SK-N-SH treated with all-trans-retinoic acid at 6 μM for 48 hours (cell line): Measurements from ENCODE around the gene HNRNPR.
A peak's percentile ranks its signal among the peaks of the same experiment; 100 is the strongest.

Experiments
- ATAC-seq: fragments of 200-7000 bp; cut with Tn5 transposase; 3 replicates; pipeline ENCODE4 v1.9.1; 2020; ENCODE audit warnings: mild to moderate bottlenecking, moderate library complexity
- ARNTL ChIP-seq: fragments of 450-650 bp; formaldehyde crosslinking; IDR thresholded peaks from 2 replicates; pipeline ENCODE4 v1.5.0; 2020; ENCODE audit warnings: low read depth, mild to moderate bottlenecking, moderate library complexity, borderline replicate concordance
- CREB5 ChIP-seq: fragments of 250-450 bp; sonication (Bioruptor Pico); IDR thresholded peaks from 2 replicates; pipeline ENCODE4 v1.5.1; 2020; ENCODE audit warnings: low read depth, mild to moderate bottlenecking, moderate library complexity
- CSDC2 ChIP-seq: fragments of 250-450 bp; sonication (Bioruptor Pico); IDR thresholded peaks from 2 replicates; pipeline ENCODE4 v1.5.0; 2020; ENCODE audit warnings: mild to moderate bottlenecking, moderate library complexity
- ISL1 ChIP-seq: fragments of 250-450 bp; sonication (Bioruptor Pico); IDR thresholded peaks from 2 replicates; pipeline ENCODE4 v2.1.2; 2022; ENCODE audit warnings: mild to moderate bottlenecking, moderate library complexity
- OSR1 ChIP-seq: fragments of 250-450 bp; sonication (Bioruptor Pico); IDR thresholded peaks from 2 replicates; pipeline ENCODE4 v1.8.0; 2022; ENCODE audit warnings: moderate library complexity, mild to moderate bottlenecking, inconsistent platforms
- PATZ1 ChIP-seq: fragments of 250-450 bp; sonication (Bioruptor Pico); IDR thresholded peaks from 2 replicates; pipeline ENCODE4 v1.8.0; 2020; ENCODE audit warnings: mild to moderate bottlenecking, moderate library complexity, borderline replicate concordance
- POU6F1 ChIP-seq: fragments of 250-450 bp; sonication (Bioruptor Pico); IDR thresholded peaks from 2 replicates; pipeline ENCODE4 v1.8.0; 2021; ENCODE audit warnings: low read depth, mild to moderate bottlenecking, moderate library complexity, borderline replicate concordance
- PPARA ChIP-seq: fragments of 250-450 bp; sonication (Bioruptor Pico); IDR thresholded peaks from 2 replicates; pipeline ENCODE4 v1.5.0; 2020; ENCODE audit warnings: mild to moderate bottlenecking, borderline replicate concordance
- RARB ChIP-seq: fragments of 250-450 bp; sonication (Bioruptor Pico); IDR thresholded peaks from 2 replicates; pipeline ENCODE4 v1.8.0; 2021; ENCODE audit warnings: mild to moderate bottlenecking, moderate library complexity
- SNAI2 ChIP-seq: fragments of 250-450 bp; sonication (Bioruptor Pico); IDR thresholded peaks from 2 replicates; pipeline ENCODE4 v1.5.0; 2020; ENCODE audit warnings: mild to moderate bottlenecking, moderate library complexity
- TCF4 ChIP-seq: fragments of 250-450 bp; sonication (Bioruptor Pico); IDR thresholded peaks from 2 replicates; pipeline ENCODE4 v1.8.0; 2021; ENCODE audit warnings: mild to moderate bottlenecking, moderate library complexity, borderline replicate concordance
- TOX ChIP-seq: fragments of 250-450 bp; sonication (Bioruptor Pico); IDR thresholded peaks from 2 replicates; pipeline ENCODE4 v1.8.0; 2021; ENCODE audit warnings: mild to moderate bottlenecking, moderate library complexity, borderline replicate concordance
- ZFP3 ChIP-seq: fragments of 250-450 bp; sonication (Bioruptor Pico); IDR thresholded peaks from 2 replicates; pipeline ENCODE4 v1.5.0; 2020; ENCODE audit warnings: mild to moderate bottlenecking, moderate library complexity
- ZNF565 ChIP-seq: fragments of 450-650 bp; formaldehyde crosslinking; conservative IDR thresholded peaks from 2 replicates; pipeline ENCODE4 v1.5.0; 2020; ENCODE audit warnings: low read depth, mild to moderate bottlenecking, moderate library complexity
- ZNF70 ChIP-seq: fragments of 450-650 bp; formaldehyde crosslinking; IDR thresholded peaks from 2 replicates; pipeline ENCODE4 v1.5.0; 2020; ENCODE audit warnings: mild to moderate bottlenecking, moderate library complexity
- ZNF8 ChIP-seq: fragments of 450-650 bp; formaldehyde crosslinking; IDR thresholded peaks from 2 replicates; pipeline ENCODE4 v1.5.0; 2020; ENCODE audit warnings: mild to moderate bottlenecking, moderate library complexity
- TF ChIP-seq, protein P1 (sequence below): fragments of 250-450 bp; sonication (Bioruptor Pico); IDR thresholded peaks from 2 replicates; pipeline ENCODE4 v1.5.1; 2021; ENCODE audit warnings: mild to moderate bottlenecking, moderate library complexity
- TF ChIP-seq, protein P2 (sequence below): fragments of 250-450 bp; sonication (Bioruptor Pico); IDR thresholded peaks from 2 replicates; pipeline ENCODE4 v1.5.0; 2020; ENCODE audit warnings: mild to moderate bottlenecking, moderate library complexity

The HNRNPR gene

DNA sequence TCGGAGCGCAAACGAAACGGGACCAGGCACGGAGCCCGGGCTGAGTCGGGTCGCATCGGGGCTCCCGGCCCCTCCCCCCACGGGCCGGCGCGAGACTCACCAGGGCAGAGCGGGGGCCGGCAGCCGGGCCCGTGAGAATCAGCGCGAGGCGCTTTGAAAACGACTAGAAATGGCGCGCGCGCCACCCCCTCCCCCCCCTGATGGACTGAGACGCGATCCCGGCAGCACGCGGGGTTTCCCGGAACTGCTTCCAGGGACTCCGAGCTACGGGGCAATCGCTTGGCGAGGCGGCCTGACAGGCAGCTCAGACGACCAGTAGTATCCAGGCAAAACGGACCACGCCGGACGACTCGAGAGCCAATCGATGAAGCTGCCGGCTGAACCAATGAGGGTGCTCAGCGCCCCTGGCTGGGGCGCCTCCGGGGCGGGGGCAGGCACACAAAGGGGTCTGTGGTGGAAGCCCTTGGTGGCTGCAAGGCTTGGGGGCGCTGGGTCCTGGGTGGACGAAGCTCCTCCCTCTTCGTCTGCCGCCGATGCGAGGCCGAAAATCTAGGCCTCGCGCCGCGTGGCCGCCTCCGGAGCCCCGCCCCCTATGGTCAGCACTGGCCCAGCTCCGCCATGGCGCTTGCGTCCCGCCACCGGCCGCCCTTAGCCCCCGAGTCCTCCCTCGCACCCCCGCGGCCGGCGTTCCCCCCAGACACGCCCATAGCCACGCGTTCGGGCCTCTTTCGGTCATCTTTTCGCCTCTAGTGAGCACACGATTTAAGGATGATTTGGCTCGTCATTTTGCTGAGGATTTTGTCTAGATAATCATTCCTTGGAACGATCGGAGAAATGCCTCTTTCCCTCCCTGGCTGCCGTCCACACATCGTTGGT, at the start of gene HNRNPR:
Gene HNRNPR, minus strand, starts transcription at position 174 of the 876 bp plus-strand sequence. CDS start 3,276 bp downstream, outside the sequence.
- peak; percentile 96 for ATAC-seq
- TF ChIP-seq PATZ1 (CRISPR knock-in tag) (peak; percentile 82; the same call in 1 of the 2 replicates), POU6F1 (CRISPR knock-in tag) (no peak)

- TF ChIP-seq CSDC2 (CRISPR knock-in tag) (no peak), RARB (CRISPR knock-in tag) (no peak), PPARA (no peak), ARNTL (CRISPR knock-in tag) (no peak), SNAI2 (CRISPR knock-in tag) (no peak), OSR1 (no peak), ZFP3 (peak; percentile 41; the same call in 1 of the 2 replicates)
- TF ChIP-seq, protein P1, sequence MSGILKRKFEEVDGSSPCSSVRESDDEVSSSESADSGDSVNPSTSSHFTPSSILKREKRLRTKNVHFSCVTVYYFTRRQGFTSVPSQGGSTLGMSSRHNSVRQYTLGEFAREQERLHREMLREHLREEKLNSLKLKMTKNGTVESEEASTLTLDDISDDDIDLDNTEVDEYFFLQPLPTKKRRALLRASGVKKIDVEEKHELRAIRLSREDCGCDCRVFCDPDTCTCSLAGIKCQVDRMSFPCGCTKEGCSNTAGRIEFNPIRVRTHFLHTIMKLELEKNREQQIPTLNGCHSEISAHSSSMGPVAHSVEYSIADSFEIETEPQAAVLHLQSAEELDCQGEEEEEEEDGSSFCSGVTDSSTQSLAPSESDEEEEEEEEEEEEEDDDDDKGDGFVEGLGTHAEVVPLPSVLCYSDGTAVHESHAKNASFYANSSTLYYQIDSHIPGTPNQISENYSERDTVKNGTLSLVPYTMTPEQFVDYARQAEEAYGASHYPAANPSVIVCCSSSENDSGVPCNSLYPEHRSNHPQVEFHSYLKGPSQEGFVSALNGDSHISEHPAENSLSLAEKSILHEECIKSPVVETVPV (CRISPR knock-in tag), result no peak
- peak; percentile 77 for ATAC-seq
Measured at GRCh38 chr1:23393706-23394105, 49.6 kb upstream of the HNRNPR start.

GRCh38 chr1:23392125-23392855, 48.2 kb upstream of the HNRNPR start:
- TF ChIP-seq CSDC2 (CRISPR knock-in tag), result no peak
- no peak for TF ChIP-seq OSR1
- no peak for TF ChIP-seq ZNF70
- TF ChIP-seq PATZ1 (CRISPR knock-in tag), result no peak
- no peak for TF ChIP-seq ZFP3
- ATAC-seq, result no peak

GRCh38 chr1:23389837-23390321, 45.8 kb upstream of the HNRNPR start:
- no peak for ATAC-seq
- TF ChIP-seq CREB5 (no peak), PPARA (no peak), ZNF8 (CRISPR knock-in tag) (no peak), ISL1 (CRISPR knock-in tag) (no peak), PATZ1 (CRISPR knock-in tag) (no peak), POU6F1 (CRISPR knock-in tag) (no peak), ZFP3 (no peak), TOX (CRISPR knock-in tag) (no peak), ZNF565 (CRISPR knock-in tag) (no peak), TCF4 (CRISPR knock-in tag) (no peak)
- TF ChIP-seq, protein P2, sequence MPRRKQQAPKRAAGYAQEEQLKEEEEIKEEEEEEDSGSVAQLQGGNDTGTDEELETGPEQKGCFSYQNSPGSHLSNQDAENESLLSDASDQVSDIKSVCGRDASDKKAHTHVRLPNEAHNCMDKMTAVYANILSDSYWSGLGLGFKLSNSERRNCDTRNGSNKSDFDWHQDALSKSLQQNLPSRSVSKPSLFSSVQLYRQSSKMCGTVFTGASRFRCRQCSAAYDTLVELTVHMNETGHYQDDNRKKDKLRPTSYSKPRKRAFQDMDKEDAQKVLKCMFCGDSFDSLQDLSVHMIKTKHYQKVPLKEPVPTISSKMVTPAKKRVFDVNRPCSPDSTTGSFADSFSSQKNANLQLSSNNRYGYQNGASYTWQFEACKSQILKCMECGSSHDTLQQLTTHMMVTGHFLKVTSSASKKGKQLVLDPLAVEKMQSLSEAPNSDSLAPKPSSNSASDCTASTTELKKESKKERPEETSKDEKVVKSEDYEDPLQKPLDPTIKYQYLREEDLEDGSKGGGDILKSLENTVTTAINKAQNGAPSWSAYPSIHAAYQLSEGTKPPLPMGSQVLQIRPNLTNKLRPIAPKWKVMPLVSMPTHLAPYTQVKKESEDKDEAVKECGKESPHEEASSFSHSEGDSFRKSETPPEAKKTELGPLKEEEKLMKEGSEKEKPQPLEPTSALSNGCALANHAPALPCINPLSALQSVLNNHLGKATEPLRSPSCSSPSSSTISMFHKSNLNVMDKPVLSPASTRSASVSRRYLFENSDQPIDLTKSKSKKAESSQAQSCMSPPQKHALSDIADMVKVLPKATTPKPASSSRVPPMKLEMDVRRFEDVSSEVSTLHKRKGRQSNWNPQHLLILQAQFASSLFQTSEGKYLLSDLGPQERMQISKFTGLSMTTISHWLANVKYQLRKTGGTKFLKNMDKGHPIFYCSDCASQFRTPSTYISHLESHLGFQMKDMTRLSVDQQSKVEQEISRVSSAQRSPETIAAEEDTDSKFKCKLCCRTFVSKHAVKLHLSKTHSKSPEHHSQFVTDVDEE (CRISPR knock-in tag), result no peak
